Right cardiac atrium (tissue), 5 donors: ENCODE results near the gene FBXL17. TPM values are rescaled to one million over a fixed set of nuclear protein-coding genes. Genes with fewer than 3 reads are reported as not detected.

Experiments
- ATAC-seq, 2 donors: fragments of 200-7000 bp; cut with Tn5 transposase; one replicate each; pipeline versions ENCODE4 v1.8.0 to v1.9.1; 2020; ENCODE audit warnings: moderate library complexity in 2 of 2, mild to moderate bottlenecking in 1 of 2
- DNase-seq, 3 donors: peaks; one replicate each; pipeline ENCODE4 v3.0.0-alpha.2; 2020
- H3K27ac ChIP-seq: one replicate; pipeline ENCODE4 v1.5.1; 2013; ENCODE audit warnings: mild to moderate bottlenecking, low read length, control low read depth, moderate library complexity
- H3K27me3 ChIP-seq: one replicate; pipeline ENCODE4 v1.6.1; 2013; ENCODE audit not compliant: control insufficient read depth, insufficient read depth
- H3K4me1 ChIP-seq: one replicate; pipeline ENCODE4 v1.6.1; 2013; ENCODE audit warnings: low read length; ENCODE audit not compliant: control insufficient read depth, insufficient read depth
- H3K4me3 ChIP-seq: one replicate; pipeline ENCODE4 v1.5.1; 2013; ENCODE audit warnings: low read length, control low read depth
- H3K9me3 ChIP-seq: one replicate; pipeline ENCODE4 v1.6.1; 2013; ENCODE audit warnings: low read length; ENCODE audit not compliant: control insufficient read depth
- WGBS: extraction: QIAGEN DNeasy Blood & Tissue Kit; methylation state at CpG from one replicate; pipeline ENCODE4 v1.1.7; 2013; 5-methylcytosine and 5-hydroxymethylcytosine counted together
- intact Hi-C, 4 donors: fragments of 100-400 bp; cut with DNase I; formaldehyde crosslinking; loops; one replicate each; pipeline versions ENCODE4 v1.11.0 to v1.14.0; 2022 to 2023
- polyA plus RNA-seq: library from polyadenylated mRNA; stranded (reverse); fragments of 200-250 nt; gene quantifications from one replicate; pipeline ENCODE4 v1.2.3, GENCODE V29; 2013
- total RNA-seq, 4 donors: library from RNA; stranded (reverse); fragmentation: NEBNext Ultra II Directional; extraction: Animal tissue kit (Norgen Biotek cat#: 25700); gene quantifications; one replicate each; pipeline ENCODE4 v1.2.1, GENCODE V29; 2021
- donor health status: healthy with polysubstance abuse.
- donor health status: DM: no; HTN: yes; CAD: no.
- donor health status: DM: no; HTN: no; CAD: no.
- donor health status: DM: no; HTN: yes; CAD: no; lungs with severe emphysema.
- donor health status: DM: yes; HTN: yes; CAD: no.

FBXL17 gene
- total and polyA plus RNA-seq, 5 donors: 13.4 to 37.3 (median 34.1) TPM

DNA sequence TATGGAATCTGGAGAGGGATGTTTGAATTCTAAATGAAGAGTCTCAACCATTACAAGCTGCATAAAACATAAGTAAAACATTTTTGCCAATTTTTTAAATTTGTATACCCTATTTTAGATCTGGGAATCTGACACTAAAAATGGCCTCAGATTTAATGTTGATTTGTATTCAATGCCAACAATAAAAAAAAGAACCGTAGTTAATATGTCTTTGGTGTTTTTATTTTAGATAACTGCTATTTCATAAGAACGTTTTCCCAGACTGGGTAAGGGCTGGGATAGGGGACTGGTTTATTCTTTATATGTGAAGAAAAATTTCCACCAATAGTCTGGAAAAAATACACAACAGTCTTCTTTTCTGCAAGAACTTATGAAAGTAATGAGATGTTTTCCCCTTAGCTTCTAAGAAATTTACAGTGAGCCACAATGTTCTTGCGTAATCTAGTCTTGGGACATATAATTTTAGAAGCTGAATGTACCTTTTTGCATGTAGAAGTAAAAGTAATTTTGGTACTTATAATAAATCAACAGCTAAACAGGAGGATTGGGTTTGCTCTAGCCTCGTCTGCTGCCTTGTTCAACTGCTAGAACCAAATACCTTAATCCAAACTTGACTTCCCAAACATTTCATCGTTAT, 466.6 kb downstream of the FBXL17 start:
- intact Hi-C loops: no loop called here
- H3K27me3 ChIP-seq: no peaks in the 10 kb centered on the region
- no peak for ATAC-seq
- no peak for DNase-seq
- WGBS: 79% methylated on average over 5 of the region's 5 CpGs
- H3K9me3 ChIP-seq: no peaks in the 10 kb centered on the region
- H3K27ac ChIP-seq: no peak overlapping the region
- no peaks in the 10 kb centered on the region for H3K4me1 ChIP-seq
- H3K4me3 ChIP-seq: no peak overlapping the region

DNA sequence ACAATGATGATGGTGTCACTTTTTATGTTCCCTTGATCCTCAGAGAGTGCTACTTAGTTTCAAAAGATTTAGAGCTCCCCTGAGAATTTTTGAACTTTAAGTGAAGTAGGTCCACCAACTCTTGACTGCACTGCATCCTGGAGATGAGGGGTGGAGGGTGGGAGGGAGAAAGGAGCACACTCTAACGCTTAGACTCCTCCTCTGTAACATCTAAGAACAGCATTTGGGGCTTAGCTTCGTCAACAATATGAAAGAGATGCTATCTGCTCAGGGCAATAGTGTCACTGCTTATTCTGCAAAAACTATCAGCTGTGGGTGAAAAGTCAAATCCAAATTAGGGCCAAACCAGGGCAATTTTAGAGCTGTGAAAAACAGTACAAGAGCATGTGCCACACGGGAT, 468.4 kb downstream of the FBXL17 start:
- no peak for DNase-seq
- intact Hi-C loops: no loop called here
- Histone ChIP-seq H3K4me1 (no peaks in the 10 kb centered on the region), H3K27me3 (no peaks in the 10 kb centered on the region), H3K27ac (no peak overlapping the region), H3K4me3 (no peak overlapping the region), H3K9me3 (no peaks in the 10 kb centered on the region)
- ATAC-seq: no peak
- 91% methylated on average over 3 of the region's 3 CpGs for WGBS

- Histone ChIP-seq H3K9me3 (no peaks in the 10 kb centered on the region), H3K27ac (no peak overlapping the region), H3K4me1 (no peaks in the 10 kb centered on the region), H3K27me3 (no peaks in the 10 kb centered on the region), H3K4me3 (no peak overlapping the region)
- 93% methylated on average over 3 of the region's 3 CpGs for WGBS
- DNase-seq (no peak), ATAC-seq (no peak)
- intact Hi-C loops: no loop called here
Measured at GRCh38 chr5:107900721-107901120, 481.2 kb downstream of the FBXL17 start.

DNA sequence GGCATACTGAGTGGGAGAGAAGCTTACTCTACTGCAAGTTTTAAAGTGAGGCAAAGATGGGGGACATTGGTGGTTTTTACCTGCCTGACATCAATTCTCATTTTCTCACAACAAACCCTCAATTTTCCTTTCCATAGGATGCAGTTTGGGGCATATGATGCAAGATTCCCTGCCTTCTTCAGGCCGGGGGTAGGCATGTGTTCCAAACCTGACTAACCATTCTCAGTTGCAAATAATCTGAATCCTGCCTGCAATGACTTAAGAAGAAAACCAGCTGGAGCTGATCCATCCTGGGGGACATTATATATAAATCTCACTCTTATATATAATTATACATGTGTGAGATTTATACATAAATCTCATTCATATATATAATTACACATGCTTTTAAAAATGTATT, 487.5 kb downstream of the FBXL17 start:
- no peak for ATAC-seq
- intact Hi-C loops: no loop called here
- no peak for DNase-seq
- H3K4me1 ChIP-seq: peaks cover 3% of the 10 kb centered on the region
- no peaks in the 10 kb centered on the region for H3K9me3 ChIP-seq
- no peaks in the 10 kb centered on the region for H3K27me3 ChIP-seq
- no peak overlapping the region for H3K27ac ChIP-seq
- no peak overlapping the region for H3K4me3 ChIP-seq
- 52% methylated on average over 1 of the region's 1 CpG for WGBS

GRCh38 chr5:107893642-107894041, 488.3 kb downstream of the FBXL17 start:
- Histone ChIP-seq H3K9me3 (no peaks in the 10 kb centered on the region), H3K4me1 (peaks cover 3% of the 10 kb centered on the region), H3K4me3 (no peak overlapping the region), H3K27ac (no peak overlapping the region), H3K27me3 (no peaks in the 10 kb centered on the region)
- intact Hi-C loops: no loop called here
- WGBS: 41% methylated on average over 4 of the region's 4 CpGs
- ATAC-seq (peak; percentile 77 to 88), DNase-seq (no peak)

DNA sequence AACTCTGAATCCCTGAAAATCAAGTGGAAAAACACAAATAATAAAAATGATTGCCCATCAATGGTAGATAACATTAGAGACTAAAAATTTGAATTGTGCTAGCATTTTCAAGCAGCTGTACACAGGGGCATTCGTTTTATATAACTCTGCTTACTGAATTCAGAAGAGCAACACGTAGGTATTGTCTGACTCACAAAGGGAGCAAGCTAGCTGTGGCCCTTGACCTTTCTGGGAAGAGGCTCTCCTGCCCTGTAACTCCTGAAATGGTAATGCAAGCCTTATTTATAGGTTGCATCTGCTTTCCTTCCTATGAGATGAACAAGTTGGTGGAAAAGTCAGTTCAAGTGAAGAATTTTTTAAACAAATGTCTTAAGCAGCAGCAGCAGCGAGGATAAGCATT, 492.5 kb downstream of the FBXL17 start:
- no peak overlapping the region for H3K4me3 ChIP-seq
- H3K27ac ChIP-seq: no peak overlapping the region
- ATAC-seq: no peak
- no peak for DNase-seq
- WGBS: 87% methylated on average over 3 of the region's 3 CpGs
- H3K27me3 ChIP-seq: no peaks in the 10 kb centered on the region
- intact Hi-C loops: no loop called here
- peaks cover 2% of the 10 kb centered on the region for H3K4me1 ChIP-seq
- no peaks in the 10 kb centered on the region for H3K9me3 ChIP-seq

- Histone ChIP-seq H3K4me1 (no peaks in the 10 kb centered on the region), H3K27ac (no peak overlapping the region), H3K27me3 (no peaks in the 10 kb centered on the region), H3K9me3 (no peaks in the 10 kb centered on the region), H3K4me3 (no peak overlapping the region)
- no peak for ATAC-seq
- WGBS: 98% methylated on average over 4 of the region's 4 CpGs
- DNase-seq: no peak
- intact Hi-C loops: no loop called here
Measured at GRCh38 chr5:107888541-107888940, 493.4 kb downstream of the FBXL17 start.

- no peaks in the 10 kb centered on the region for H3K9me3 ChIP-seq
- WGBS: 46% methylated on average over 11 of the region's 11 CpGs
- H3K27me3 ChIP-seq: no peaks in the 10 kb centered on the region
- ATAC-seq (peak in 1 of 2 donors; percentile 26), DNase-seq (no peak)
- intact Hi-C loops: no loop called here
- no peak overlapping the region for H3K27ac ChIP-seq
- H3K4me3 ChIP-seq: no peak overlapping the region
- no peaks in the 10 kb centered on the region for H3K4me1 ChIP-seq
Measured at GRCh38 chr5:107887166-107887943, 494.5 kb downstream of the FBXL17 start.

DNA sequence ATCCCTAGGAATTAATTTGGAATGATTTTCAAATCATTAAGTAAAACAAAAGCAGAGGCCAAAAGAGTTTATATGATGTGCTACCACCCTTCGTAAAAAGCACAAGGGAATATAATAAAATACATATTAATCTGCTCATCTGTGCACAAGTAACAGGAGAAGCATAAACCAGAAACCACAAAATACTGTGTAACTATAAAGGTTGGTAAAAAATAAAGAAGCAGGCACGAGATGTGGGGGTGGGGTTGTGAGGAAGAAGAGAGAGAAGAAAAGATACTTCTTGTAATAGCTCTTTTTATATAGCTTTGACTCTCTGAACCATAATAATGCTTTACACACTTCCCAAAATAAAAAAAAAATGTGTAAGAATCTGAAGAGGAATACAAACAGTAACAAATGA, 496.3 kb downstream of the FBXL17 start:
- no peaks in the 10 kb centered on the region for H3K27me3 ChIP-seq
- H3K9me3 ChIP-seq: no peaks in the 10 kb centered on the region
- no peak overlapping the region for H3K27ac ChIP-seq
- 89% methylated on average over 2 of the region's 2 CpGs for WGBS
- ATAC-seq (no peak), DNase-seq (no peak)
- H3K4me1 ChIP-seq: no peaks in the 10 kb centered on the region
- intact Hi-C loops: no loop called here
- no peak overlapping the region for H3K4me3 ChIP-seq

GRCh38 chr5:107884871-107885270, 497.0 kb downstream of the FBXL17 start:
- no peaks in the 10 kb centered on the region for H3K9me3 ChIP-seq
- H3K27ac ChIP-seq: no peak overlapping the region
- no peaks in the 10 kb centered on the region for H3K4me1 ChIP-seq
- WGBS: 96% methylated on average over 1 of the region's 1 CpG
- H3K4me3 ChIP-seq: no peak overlapping the region
- H3K27me3 ChIP-seq: no peaks in the 10 kb centered on the region
- DNase-seq (no peak), ATAC-seq (no peak)
- intact Hi-C loops: no loop called here

- WGBS: 66% methylated on average over 4 of the region's 4 CpGs
Measured at GRCh38 chr5:107878661-107879060, 503.2 kb downstream of the FBXL17 start.

More at GRCh38 chr5:107878661-107879060, 503.2 kb downstream of the FBXL17 start:
- intact Hi-C loops: no loop called here
- Histone ChIP-seq H3K9me3 (no peaks in the 10 kb centered on the region), H3K27me3 (no peaks in the 10 kb centered on the region), H3K4me1 (no peaks in the 10 kb centered on the region), H3K4me3 (no peak overlapping the region), H3K27ac (no peak overlapping the region)
- ATAC-seq (peak in 1 of 2 donors; percentile 45), DNase-seq (no peak)
